HL-60 (cell line): ENCODE measurements around the gene EXOG.

Experiments
- POLR2AphosphoS5 ChIP-seq: IDR thresholded peaks from 2 replicates; pipeline ENCODE4 v1.6.1; 2012; ENCODE audit warnings: low read depth
- TF ChIP-seq, protein P1 (sequence below): IDR thresholded peaks from one replicate; pipeline ENCODE4 v1.5.1; 2011; ENCODE audit warnings: low read length, control low read depth, inconsistent platforms; ENCODE audit not compliant: insufficient read depth

DNA sequence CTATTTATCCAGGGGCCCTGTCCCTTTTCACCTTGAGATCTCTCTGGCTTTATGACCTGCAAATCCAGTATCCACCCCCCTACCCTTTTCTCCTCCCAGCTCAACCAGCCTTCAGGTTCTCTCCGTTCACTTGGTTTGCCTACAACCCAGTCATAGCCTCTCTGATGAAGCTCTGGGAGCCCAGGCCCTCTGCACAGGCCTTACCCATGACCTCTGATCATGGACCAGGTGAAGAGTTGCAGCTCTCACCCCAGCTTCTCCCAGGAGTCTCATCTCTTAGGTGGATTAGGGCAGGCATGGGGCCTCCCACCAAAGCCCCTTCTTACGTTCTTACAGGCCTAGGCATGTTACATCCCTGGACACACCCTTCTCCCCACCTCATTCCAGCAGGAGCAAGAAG is 59.8 kb downstream of the EXOG start:
- no peak for TF ChIP-seq POLR2AphosphoS5
- TF ChIP-seq, protein P1, sequence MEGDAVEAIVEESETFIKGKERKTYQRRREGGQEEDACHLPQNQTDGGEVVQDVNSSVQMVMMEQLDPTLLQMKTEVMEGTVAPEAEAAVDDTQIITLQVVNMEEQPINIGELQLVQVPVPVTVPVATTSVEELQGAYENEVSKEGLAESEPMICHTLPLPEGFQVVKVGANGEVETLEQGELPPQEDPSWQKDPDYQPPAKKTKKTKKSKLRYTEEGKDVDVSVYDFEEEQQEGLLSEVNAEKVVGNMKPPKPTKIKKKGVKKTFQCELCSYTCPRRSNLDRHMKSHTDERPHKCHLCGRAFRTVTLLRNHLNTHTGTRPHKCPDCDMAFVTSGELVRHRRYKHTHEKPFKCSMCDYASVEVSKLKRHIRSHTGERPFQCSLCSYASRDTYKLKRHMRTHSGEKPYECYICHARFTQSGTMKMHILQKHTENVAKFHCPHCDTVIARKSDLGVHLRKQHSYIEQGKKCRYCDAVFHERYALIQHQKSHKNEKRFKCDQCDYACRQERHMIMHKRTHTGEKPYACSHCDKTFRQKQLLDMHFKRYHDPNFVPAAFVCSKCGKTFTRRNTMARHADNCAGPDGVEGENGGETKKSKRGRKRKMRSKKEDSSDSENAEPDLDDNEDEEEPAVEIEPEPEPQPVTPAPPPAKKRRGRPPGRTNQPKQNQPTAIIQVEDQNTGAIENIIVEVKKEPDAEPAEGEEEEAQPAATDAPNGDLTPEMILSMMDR, result no peak
